K562 (cell line): Measurements from ENCODE around the gene ZNF672. TPM values are rescaled to one million over a fixed set of nuclear protein-coding genes. Genes with fewer than 3 reads are reported as not detected.

ENCODE experiments used
- ILF3 ChIP-seq: fragments of 450-650 bp; IDR thresholded peaks from 2 replicates; pipeline ENCODE4 v1.6.1; 2018; ENCODE audit warnings: antibody characterized with exemption, mild to moderate bottlenecking, moderate library complexity, borderline replicate concordance
- KDM5B ChIP-seq: fragments of 200-600 bp; sonication (generic); IDR thresholded peaks from 2 replicates; pipeline ENCODE4 v1.6.1; 2012; ENCODE audit warnings: low read depth, mild to moderate bottlenecking, moderate library complexity, low read length, control low read depth, inconsistent platforms; ENCODE audit not compliant: insufficient replicate concordance
- POLR2B ChIP-seq: fragments of 450-650 bp; IDR thresholded peaks from 2 replicates; pipeline ENCODE4 v1.6.1; 2018; ENCODE audit warnings: low read depth; ENCODE audit not compliant: partially characterized antibody
- RB1 ChIP-seq: fragments of 450-650 bp; IDR thresholded peaks from 2 replicates; pipeline ENCODE4 v1.6.1; 2017; ENCODE audit warnings: low read depth, mild to moderate bottlenecking
- RBM25 ChIP-seq: fragments of 200-400 bp; formaldehyde crosslinking; IDR thresholded peaks from 2 replicates; pipeline ENCODE4 v1.6.1; 2018; ENCODE audit warnings: low read length, low read depth, moderate library complexity; ENCODE audit not compliant: severe bottlenecking
- TAF9B ChIP-seq: fragments of 450-650 bp; IDR thresholded peaks from 2 replicates; pipeline ENCODE4 v1.6.1; 2018; ENCODE audit warnings: mild to moderate bottlenecking; ENCODE audit not compliant: partially characterized antibody
- ZNF121 ChIP-seq: sonication (generic); formaldehyde crosslinking; conservative IDR thresholded peaks from 2 replicates; pipeline ENCODE4 v1.8.0; 2022; ENCODE audit warnings: missing genetic modification reagents
- ZNF146 ChIP-seq: IDR thresholded peaks from one replicate; pipeline ENCODE4 v1.6.1; 2018; ENCODE audit warnings: missing compliant biosample characterization; ENCODE audit not compliant: unreplicated experiment
- ZNF184 ChIP-seq: sonication (generic); formaldehyde crosslinking; IDR thresholded peaks from 2 replicates; pipeline ENCODE4 v1.5.0; 2020; ENCODE audit warnings: missing genetic modification reagents
- ZNF197 ChIP-seq: fragments of 200-800 bp; sonication (Bioruptor generic); IDR thresholded peaks from 2 replicates; pipeline ENCODE4 v1.6.1; 2016; ENCODE audit warnings: low read depth, missing genetic modification characterization, missing compliant biosample characterization
- ZNF707 ChIP-seq: fragments of 250-450 bp; sonication (Bioruptor Pico); conservative IDR thresholded peaks from 2 replicates; pipeline ENCODE4 v1.8.0; 2022; ENCODE audit warnings: inconsistent platforms, mild to moderate bottlenecking, moderate library complexity
- polyA plus RNA-seq, 8 experiments: library from polyadenylated mRNA; depleted of rRNA in 4 of 8; stranded (reverse) in 5 of 8; unstranded in 3 of 8; fragments of >200 nt; fragmentation: Nextera tagmentation in 2 of 8; fragmentation: Illumina TruSeq in 1 of 8; extraction: Ambion mirVana in 2 of 8; extraction: Trizol in 1 of 8; gene quantifications; 2 replicates each; pipeline versions ENCODE4 v1.2.1 to v1.2.3, GENCODE V29; 2011 to 2014; ENCODE audit warnings: inconsistent platforms in 1 of 8, missing spikeins in 1 of 8
- total RNA-seq, 7 experiments: library from RNA; depleted of rRNA in 6 of 7; stranded (reverse); fragments of >200 nt in 6 of 7; fragmentation: Illumina TruSeq in 2 of 7; extraction: Trizol in 2 of 7; gene quantifications; 2 replicates each; pipeline versions ENCODE4 v1.2.1 to v1.2.3, GENCODE V29; 2011 to 2021; ENCODE audit warnings: low replicate concordance in 1 of 7
- TF ChIP-seq, protein P1 (sequence below), 2 experiments: fragments of 450-650 bp in 1 of 2; sonication (generic) in 1 of 2; formaldehyde crosslinking in 1 of 2; IDR thresholded peaks; 2 replicates each; pipeline versions ENCODE4 v1.7.1 to v1.9.0; 2016 to 2022; ENCODE audit warnings: inconsistent platforms in 1 of 2, mild to moderate bottlenecking in 1 of 2, missing genetic modification reagents in 1 of 2
- TF ChIP-seq, protein P2 (sequence below): sonication (generic); formaldehyde crosslinking; IDR thresholded peaks from 2 replicates; pipeline ENCODE4 v1.8.1; 2023; ENCODE audit warnings: mild to moderate bottlenecking, missing genetic modification reagents
- TF ChIP-seq, protein P3 (sequence below): sonication (generic); formaldehyde crosslinking; IDR thresholded peaks from 2 replicates; pipeline ENCODE4 v1.8.1; 2023; ENCODE audit warnings: mild to moderate bottlenecking, missing genetic modification reagents

The ZNF672 gene
- total and polyA plus RNA-seq, 9 of the 15 experiments (the other 6 are each of a cell fraction or from before 2014, with no cell fraction given) = 1.9 to 57.9 (median 24.1) TPM

DNA sequence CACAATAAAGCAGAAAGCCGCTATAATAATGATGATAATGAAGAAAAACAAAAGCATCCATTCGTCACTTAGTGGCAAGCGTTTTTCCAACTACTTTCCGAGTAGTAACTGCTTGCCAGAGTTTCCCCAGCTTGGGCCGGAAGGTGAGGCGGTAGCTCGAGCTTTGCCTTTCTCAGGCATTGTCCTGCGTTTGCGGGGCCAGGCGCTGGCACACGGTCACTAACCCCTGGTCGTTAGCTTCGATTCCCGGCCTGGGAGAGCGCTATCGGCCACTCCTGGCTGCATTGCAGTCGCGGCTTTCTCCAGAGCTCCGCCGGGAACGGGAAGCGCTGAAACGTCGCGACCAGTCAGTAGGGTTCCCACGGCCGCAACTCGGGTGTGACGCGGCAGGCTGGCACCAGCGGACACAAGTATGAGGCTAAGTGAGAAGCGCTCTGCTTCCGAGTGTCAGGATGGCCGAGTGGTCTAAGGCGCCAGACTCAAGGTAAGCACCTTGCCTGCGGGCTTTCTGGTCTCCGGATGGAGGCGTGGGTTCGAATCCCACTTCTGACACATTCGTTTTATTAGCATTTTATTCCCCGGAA, 35.5 kb downstream of the ZNF672 start (continued):
- TF ChIP-seq, protein P1, sequence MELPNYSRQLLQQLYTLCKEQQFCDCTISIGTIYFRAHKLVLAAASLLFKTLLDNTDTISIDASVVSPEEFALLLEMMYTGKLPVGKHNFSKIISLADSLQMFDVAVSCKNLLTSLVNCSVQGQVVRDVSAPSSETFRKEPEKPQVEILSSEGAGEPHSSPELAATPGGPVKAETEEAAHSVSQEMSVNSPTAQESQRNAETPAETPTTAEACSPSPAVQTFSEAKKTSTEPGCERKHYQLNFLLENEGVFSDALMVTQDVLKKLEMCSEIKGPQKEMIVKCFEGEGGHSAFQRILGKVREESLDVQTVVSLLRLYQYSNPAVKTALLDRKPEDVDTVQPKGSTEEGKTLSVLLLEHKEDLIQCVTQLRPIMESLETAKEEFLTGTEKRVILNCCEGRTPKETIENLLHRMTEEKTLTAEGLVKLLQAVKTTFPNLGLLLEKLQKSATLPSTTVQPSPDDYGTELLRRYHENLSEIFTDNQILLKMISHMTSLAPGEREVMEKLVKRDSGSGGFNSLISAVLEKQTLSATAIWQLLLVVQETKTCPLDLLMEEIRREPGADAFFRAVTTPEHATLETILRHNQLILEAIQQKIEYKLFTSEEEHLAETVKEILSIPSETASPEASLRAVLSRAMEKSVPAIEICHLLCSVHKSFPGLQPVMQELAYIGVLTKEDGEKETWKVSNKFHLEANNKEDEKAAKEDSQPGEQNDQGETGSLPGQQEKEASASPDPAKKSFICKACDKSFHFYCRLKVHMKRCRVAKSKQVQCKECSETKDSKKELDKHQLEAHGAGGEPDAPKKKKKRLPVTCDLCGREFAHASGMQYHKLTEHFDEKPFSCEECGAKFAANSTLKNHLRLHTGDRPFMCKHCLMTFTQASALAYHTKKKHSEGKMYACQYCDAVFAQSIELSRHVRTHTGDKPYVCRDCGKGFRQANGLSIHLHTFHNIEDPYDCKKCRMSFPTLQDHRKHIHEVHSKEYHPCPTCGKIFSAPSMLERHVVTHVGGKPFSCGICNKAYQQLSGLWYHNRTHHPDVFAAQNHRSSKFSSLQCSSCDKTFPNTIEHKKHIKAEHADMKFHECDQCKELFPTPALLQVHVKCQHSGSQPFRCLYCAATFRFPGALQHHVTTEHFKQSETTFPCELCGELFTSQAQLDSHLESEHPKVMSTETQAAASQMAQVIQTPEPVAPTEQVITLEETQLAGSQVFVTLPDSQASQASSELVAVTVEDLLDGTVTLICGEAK (IDR thresholded peaks at IDR 0.05) = peak; percentile 89
- TF ChIP-seq, protein P1 (CRISPR knock-in tag; IDR thresholded peaks at IDR 0.05) = no peak
- TF ChIP-seq RB1 = peak; percentile 97
- no peak for TF ChIP-seq ZNF146 (CRISPR knock-in tag)
- TF ChIP-seq, protein P2, sequence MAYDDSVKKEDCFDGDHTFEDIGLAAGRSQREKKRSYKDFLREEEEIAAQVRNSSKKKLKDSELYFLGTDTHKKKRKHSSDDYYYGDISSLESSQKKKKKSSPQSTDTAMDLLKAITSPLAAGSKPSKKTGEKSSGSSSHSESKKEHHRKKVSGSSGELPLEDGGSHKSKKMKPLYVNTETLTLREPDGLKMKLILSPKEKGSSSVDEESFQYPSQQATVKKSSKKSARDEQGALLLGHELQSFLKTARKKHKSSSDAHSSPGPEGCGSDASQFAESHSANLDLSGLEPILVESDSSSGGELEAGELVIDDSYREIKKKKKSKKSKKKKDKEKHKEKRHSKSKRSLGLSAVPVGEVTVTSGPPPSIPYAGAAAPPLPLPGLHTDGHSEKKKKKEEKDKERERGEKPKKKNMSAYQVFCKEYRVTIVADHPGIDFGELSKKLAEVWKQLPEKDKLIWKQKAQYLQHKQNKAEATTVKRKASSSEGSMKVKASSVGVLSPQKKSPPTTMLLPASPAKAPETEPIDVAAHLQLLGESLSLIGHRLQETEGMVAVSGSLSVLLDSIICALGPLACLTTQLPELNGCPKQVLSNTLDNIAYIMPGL (CRISPR knock-in tag) = peak; percentile 95; the same call in 1 of the 2 replicates
- TF ChIP-seq, protein P3, sequence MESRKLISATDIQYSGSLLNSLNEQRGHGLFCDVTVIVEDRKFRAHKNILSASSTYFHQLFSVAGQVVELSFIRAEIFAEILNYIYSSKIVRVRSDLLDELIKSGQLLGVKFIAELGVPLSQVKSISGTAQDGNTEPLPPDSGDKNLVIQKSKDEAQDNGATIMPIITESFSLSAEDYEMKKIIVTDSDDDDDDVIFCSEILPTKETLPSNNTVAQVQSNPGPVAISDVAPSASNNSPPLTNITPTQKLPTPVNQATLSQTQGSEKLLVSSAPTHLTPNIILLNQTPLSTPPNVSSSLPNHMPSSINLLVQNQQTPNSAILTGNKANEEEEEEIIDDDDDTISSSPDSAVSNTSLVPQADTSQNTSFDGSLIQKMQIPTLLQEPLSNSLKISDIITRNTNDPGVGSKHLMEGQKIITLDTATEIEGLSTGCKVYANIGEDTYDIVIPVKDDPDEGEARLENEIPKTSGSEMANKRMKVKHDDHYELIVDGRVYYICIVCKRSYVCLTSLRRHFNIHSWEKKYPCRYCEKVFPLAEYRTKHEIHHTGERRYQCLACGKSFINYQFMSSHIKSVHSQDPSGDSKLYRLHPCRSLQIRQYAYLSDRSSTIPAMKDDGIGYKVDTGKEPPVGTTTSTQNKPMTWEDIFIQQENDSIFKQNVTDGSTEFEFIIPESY = peak; percentile 56
- TF ChIP-seq RBM25 = no peak
- no peak for TF ChIP-seq ZNF707 (CRISPR knock-in tag)
- peak; percentile 2 for TF ChIP-seq TAF9B
- TF ChIP-seq ILF3 = no peak; the same call in 1 of the 2 replicates
- peak; percentile 94 for TF ChIP-seq ZNF184 (CRISPR knock-in tag)
- peak; percentile 65 for TF ChIP-seq POLR2B
- TF ChIP-seq ZNF121 (CRISPR knock-in tag) = no peak
- peak; percentile 71 for TF ChIP-seq KDM5B
- TF ChIP-seq ZNF197 (CRISPR knock-in tag) = peak; percentile 80; the same call in 1 of the 2 replicates
